ENCODE data around the gene MAP6.
"Not testable (repeated sequence)": the region's sequence is repeated elsewhere in the genome, so short reads cannot be mapped to it uniquely, and the experiment has no call there.

MAP6 gene

DNA sequence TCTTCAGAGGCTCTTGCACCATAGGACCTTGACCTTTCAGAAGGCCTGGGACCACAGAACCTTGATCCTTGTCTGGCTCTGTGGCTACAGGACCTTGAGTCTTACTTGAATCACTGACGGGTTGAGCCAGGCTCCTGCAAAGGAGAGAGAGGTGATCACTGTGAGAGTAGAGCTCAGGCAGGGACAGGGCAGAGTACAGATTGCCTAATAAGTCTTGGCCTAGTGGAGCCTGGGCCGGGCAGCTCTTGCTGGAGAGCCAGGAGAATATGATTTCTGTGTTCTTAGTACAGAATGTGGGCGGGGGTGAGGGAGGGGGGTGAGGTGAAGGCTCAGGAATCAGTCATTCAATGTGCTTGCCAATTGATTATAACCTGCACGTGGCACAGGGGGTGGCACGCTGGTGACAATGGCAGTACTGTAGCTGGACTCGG lies 80.8 kb downstream of the MAP6 start:
- no peak for DNase-seq (ENCODE audit: low read depth)
- TF ChIP-seq, protein P1, sequence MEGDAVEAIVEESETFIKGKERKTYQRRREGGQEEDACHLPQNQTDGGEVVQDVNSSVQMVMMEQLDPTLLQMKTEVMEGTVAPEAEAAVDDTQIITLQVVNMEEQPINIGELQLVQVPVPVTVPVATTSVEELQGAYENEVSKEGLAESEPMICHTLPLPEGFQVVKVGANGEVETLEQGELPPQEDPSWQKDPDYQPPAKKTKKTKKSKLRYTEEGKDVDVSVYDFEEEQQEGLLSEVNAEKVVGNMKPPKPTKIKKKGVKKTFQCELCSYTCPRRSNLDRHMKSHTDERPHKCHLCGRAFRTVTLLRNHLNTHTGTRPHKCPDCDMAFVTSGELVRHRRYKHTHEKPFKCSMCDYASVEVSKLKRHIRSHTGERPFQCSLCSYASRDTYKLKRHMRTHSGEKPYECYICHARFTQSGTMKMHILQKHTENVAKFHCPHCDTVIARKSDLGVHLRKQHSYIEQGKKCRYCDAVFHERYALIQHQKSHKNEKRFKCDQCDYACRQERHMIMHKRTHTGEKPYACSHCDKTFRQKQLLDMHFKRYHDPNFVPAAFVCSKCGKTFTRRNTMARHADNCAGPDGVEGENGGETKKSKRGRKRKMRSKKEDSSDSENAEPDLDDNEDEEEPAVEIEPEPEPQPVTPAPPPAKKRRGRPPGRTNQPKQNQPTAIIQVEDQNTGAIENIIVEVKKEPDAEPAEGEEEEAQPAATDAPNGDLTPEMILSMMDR (IDR thresholded peaks at IDR 0.05; ENCODE audit: low read depth, low read length) = no peak
- no peak for TF ChIP-seq POLR2A (IDR thresholded peaks at IDR 0.05; ENCODE audit: extremely low read depth, insufficient read length)
- TF ChIP-seq, protein P2, sequence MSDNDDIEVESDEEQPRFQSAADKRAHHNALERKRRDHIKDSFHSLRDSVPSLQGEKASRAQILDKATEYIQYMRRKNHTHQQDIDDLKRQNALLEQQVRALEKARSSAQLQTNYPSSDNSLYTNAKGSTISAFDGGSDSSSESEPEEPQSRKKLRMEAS (IDR thresholded peaks at IDR 0.05; ENCODE audit: low read depth, low read length) = no peak
- TF ChIP-seq MYC (IDR thresholded peaks at IDR 0.05; ENCODE audit: low read depth, low read length) = no peak
- no peak overlapping the region for H3K4me3 ChIP-seq (ENCODE audit: low read depth, low read length)

DNA sequence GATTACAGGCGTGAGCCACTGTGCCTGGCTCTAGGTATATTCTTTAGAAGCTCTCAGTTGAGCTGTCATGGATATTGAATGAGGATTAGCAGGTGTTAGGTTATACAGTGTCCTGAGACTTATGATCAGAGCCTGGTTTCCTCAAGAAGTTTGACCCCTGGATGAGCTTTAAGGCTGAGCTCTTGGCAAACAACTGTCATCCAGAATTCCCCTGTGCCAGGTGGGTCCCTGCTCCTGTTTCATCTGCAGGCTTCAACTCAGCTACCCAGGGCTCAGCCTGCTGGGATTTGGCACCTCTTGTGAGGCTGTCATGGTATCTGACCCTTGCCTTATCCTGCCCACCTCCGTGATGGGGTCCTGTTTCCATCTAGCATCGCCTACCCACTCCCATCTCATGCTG lies 82.4 kb downstream of the MAP6 start:
- no peak for DNase-seq (ENCODE audit: low read depth)
- H3K4me3 ChIP-seq (ENCODE audit: low read depth, low read length) = no peak overlapping the region
- TF ChIP-seq MYC (IDR thresholded peaks at IDR 0.05; ENCODE audit: low read depth, low read length) (no peak), POLR2A (IDR thresholded peaks at IDR 0.05; ENCODE audit: extremely low read depth, insufficient read length) (no peak)
- TF ChIP-seq, protein P1 (IDR thresholded peaks at IDR 0.05; ENCODE audit: low read depth, low read length) = no peak
- TF ChIP-seq, protein P2 (IDR thresholded peaks at IDR 0.05; ENCODE audit: low read depth, low read length) = no peak

DNA sequence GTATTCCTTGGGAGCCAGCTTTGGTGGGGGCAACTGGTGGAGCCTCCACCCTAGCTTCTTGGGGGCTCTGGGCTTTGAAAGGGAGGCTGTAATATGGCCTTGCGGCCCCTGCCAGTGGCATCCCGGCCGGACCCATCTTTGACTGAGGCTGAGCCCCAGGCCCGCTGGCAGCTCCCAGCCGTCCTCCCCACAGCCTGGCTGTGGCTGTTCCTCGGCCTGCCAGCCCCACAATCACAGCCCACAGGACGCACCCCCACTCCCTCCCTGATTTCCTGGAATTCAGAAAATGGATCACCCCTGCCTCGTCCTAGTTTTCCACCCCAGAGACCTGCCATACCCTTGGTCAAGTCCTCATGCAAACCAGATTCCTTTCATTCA lies 83.6 kb downstream of the MAP6 start:
- DNase-seq (ENCODE audit: low read depth) = no peak
- TF ChIP-seq POLR2A (IDR thresholded peaks at IDR 0.05; ENCODE audit: extremely low read depth, insufficient read length) (no peak), MYC (IDR thresholded peaks at IDR 0.05; ENCODE audit: low read depth, low read length) (no peak)
- TF ChIP-seq, protein P2 (IDR thresholded peaks at IDR 0.05; ENCODE audit: low read depth, low read length) = no peak
- TF ChIP-seq, protein P1 (IDR thresholded peaks at IDR 0.05; ENCODE audit: low read depth, low read length) = no peak
- no peak overlapping the region for H3K4me3 ChIP-seq (ENCODE audit: low read depth, low read length)

DNA sequence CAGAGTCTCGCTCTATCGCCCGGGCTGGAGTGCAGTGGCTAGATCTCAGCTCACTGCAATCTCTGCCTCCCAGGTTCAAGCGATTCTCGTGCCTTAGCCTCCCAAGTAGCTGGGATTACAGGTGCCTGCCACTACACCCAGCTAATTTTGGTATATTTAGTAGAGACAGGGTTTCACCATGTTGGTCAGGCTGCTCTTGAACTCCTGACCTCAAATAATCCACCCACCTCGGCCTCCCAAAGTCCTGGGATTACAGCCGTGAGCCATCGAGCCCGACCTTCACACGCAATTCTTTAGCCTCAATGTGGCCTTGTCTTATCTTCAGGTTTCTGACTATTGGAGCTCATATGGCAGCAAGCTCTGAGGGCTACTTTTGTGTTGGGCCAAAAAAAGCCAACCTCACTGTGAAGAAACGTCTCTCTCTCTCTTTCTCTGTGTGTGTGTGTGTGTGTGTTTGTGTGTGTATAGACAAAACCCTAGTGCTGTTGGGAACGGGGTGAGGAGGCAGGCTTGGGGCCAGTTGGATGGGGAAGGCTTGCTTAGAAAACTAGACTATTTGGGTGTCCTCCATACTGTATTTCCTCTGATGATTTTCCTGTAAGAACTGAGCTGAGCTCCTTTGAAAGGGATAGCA lies 84.1 kb downstream of the MAP6 start:
- not testable (repeated sequence) for DNase-seq (ENCODE audit: low read depth); H3K4me3 ChIP-seq (ENCODE audit: low read depth, low read length)

DNA sequence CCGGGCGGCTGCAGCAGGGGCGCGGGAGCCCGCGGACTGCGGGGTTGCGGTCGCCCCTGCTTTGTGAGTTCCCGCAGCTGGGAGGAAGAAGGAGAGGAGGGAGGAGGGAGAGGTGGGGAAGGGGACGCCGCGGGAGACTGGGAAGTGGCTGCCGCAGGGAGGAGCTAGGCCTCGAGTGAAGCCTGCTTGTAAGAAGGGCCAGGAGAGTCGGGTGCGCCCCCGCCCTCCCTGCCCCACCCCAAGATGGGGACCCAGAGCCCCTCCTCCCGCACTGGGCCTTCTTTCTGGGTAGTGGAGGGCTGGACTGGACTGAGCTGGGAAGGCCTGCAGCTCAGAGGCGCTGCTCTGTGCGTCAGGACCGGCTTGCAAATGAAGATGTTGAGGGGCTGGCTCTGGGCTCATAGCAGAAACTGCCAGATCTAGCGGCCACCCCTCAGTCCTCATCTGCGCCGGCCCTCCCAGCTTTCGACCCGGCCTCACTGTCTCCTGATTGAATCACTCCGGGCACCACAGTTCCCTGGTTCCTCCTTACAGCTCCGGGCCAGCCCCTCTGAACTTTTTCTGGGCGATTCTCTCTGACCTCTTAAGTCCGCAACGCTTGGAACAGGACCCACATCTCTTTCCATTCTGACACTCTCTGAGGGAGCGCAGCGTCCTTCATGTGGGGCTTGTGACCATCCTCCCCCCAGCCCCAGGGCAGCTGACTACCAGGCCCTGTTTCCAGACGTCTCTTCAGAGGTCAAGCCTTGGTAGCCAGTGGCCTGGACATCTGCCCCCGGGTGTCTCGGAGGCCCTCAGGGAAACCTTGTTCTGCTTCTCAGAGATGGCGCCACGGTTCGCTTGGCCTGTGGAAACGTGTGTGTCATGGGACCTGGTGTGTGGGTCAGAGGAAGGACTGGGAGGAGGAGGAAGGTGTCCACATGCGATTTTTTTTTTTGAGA lies 84.8 kb downstream of the MAP6 start:
- TF ChIP-seq, protein P1 (IDR thresholded peaks at IDR 0.05; ENCODE audit: low read depth, low read length) = no peak
- TF ChIP-seq, protein P2 (IDR thresholded peaks at IDR 0.05; ENCODE audit: low read depth, low read length) = no peak
- TF ChIP-seq MYC (IDR thresholded peaks at IDR 0.05; ENCODE audit: low read depth, low read length) (no peak), POLR2A (IDR thresholded peaks at IDR 0.05; ENCODE audit: extremely low read depth, insufficient read length) (no peak)
- H3K4me3 ChIP-seq (ENCODE audit: low read depth, low read length) = peak overlapping the region; percentile 46
- peak; percentile 75 for DNase-seq (ENCODE audit: low read depth)

Measured in NB4 (cell line).